Omental fat pad (tissue), 4 donors: ENCODE data around the gene BICD1. TPM values are rescaled to one million over a fixed set of nuclear protein-coding genes. Genes with fewer than 3 reads are reported as not detected.
A peak's percentile ranks its signal among the peaks of the same experiment; 100 is the strongest.

Experiments used
- ATAC-seq: fragments of 150-250 bp; one replicate; pipeline ENCODE4 v1.9.1; 2016; ENCODE audit warnings: mild to moderate bottlenecking, moderate library complexity; ENCODE audit not compliant: low FRiP score
- DNase-seq: peaks from one replicate; pipeline ENCODE4 v3.0.0-alpha.2; 2019; ENCODE audit warnings: low spot score
- total RNA-seq, 4 donors: library from RNA; depleted of rRNA; stranded (reverse); fragments of >200 nt; gene quantifications; one replicate each; pipeline ENCODE4 v1.1.0, GENCODE V29; 2016
- TF ChIP-seq, protein P1 (sequence below), 3 donors: fragments of 450-650 bp; IDR thresholded peaks; one replicate each; pipeline ENCODE4 v1.5.1; 2016 to 2017; ENCODE audit warnings: antibody characterized with exemption in 3 of 3, mild to moderate bottlenecking in 3 of 3, moderate library complexity in 2 of 3

The BICD1 gene
- total RNA-seq, 4 donors from 2014 or later: 8.0 to 19.2 (median 9.1) TPM

DNA sequence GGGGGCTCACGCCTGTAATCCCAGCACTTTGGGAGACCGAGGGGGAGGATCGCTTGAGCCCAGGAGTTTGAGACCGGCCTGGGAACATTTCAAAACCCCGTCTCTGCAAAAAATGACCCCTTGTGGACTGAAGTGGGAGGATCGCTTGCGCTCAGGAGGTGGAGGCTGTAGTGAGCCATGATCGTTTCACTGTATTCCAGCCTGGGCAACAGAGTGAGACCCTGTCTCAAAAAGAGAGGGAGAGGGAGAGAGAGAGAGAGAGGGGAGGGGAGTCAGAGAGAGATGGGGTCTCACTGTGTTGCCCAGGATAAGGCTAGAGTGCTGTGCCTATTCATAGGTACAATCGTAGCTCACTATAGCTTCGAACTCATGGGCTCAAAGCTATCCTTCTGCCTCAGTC, 295.5 kb downstream of the BICD1 start:
- TF ChIP-seq, protein P1, sequence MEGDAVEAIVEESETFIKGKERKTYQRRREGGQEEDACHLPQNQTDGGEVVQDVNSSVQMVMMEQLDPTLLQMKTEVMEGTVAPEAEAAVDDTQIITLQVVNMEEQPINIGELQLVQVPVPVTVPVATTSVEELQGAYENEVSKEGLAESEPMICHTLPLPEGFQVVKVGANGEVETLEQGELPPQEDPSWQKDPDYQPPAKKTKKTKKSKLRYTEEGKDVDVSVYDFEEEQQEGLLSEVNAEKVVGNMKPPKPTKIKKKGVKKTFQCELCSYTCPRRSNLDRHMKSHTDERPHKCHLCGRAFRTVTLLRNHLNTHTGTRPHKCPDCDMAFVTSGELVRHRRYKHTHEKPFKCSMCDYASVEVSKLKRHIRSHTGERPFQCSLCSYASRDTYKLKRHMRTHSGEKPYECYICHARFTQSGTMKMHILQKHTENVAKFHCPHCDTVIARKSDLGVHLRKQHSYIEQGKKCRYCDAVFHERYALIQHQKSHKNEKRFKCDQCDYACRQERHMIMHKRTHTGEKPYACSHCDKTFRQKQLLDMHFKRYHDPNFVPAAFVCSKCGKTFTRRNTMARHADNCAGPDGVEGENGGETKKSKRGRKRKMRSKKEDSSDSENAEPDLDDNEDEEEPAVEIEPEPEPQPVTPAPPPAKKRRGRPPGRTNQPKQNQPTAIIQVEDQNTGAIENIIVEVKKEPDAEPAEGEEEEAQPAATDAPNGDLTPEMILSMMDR (IDR thresholded peaks at IDR 0.05): no peak
- no peak for ATAC-seq

GRCh38 chr12:32402946-32403345, 296.3 kb downstream of the BICD1 start:
- DNase-seq: no peak
- TF ChIP-seq, protein P1 (IDR thresholded peaks at IDR 0.05): no peak
- ATAC-seq: no peak

More for the DNA sequence above, 295.5 kb downstream of the BICD1 start:
- no peak for DNase-seq

- ATAC-seq: no peak
These were observed 301.1 kb downstream of the BICD1 start for GRCh38 chr12:32407795-32408194.

GRCh38 chr12:32413412-32413811, 306.8 kb downstream of the BICD1 start:
- TF ChIP-seq, protein P1 (IDR thresholded peaks at IDR 0.05): no peak
- ATAC-seq (no peak), DNase-seq (no peak)

More at GRCh38 chr12:32407795-32408194, 301.1 kb downstream of the BICD1 start:
- TF ChIP-seq, protein P1 (IDR thresholded peaks at IDR 0.05): no peak
- DNase-seq: no peak

DNA sequence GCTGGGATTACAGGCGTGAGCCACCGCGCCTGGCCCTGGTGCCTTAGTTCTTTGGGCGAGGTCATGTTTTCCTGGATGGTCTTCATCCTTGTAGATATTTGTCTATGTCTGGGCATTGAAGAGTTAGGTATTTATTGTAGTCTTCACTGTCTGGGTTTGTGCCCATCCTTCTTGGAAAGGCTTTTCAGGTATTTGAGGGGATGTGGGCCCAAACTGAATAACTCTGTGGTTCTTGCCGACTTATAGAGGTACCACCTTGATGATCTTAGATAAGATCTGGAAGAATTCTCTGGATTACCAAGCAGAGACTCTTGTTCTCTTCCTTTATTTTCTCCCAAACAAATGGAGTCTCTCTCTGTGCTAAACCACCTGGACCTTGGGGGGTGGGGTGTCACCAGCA, 311.6 kb downstream of the BICD1 start:
- no peak for ATAC-seq
- TF ChIP-seq, protein P1 (IDR thresholded peaks at IDR 0.05): no peak
- no peak for DNase-seq

GRCh38 chr12:32418903-32419519, 312.4 kb downstream of the BICD1 start:
- DNase-seq: no peak
- ATAC-seq: no peak
- TF ChIP-seq, protein P1 (IDR thresholded peaks at IDR 0.05): no peak

- no peak for DNase-seq
- TF ChIP-seq, protein P1 (IDR thresholded peaks at IDR 0.05): no peak
- peak; percentile 37 for ATAC-seq
These were observed 312.9 kb downstream of the BICD1 start for GRCh38 chr12:32419520-32419960.
